ENCODE results near the gene ARAP1. TPM values are rescaled to one million over a fixed set of nuclear protein-coding genes. Genes with fewer than 3 reads are reported as not detected.

ARAP1 gene
- polyA plus RNA-seq, 1 donor from 2014 or later, result 3.5 TPM

DNA sequence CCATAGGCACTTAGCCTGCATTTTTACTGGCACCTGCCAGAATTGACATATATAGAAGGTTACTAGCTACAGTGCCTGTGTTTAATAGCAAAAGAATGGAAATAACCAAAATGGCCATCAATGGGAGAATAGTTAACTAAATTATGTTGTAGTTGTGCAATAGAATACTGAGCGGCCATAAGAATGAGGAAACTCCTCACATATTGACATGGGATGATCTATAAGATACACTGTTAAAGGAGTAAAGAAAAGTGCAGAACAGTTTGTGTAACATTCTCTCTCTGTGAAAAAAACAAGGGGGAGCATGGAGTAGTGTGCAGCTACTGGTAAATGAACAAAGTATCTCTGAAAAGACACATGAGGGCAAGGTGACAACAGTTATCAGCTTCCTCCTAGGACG is 21.5 kb downstream of the ARAP1 start:
- H3K4me2 ChIP-seq (ENCODE audit: low read length), result no peak overlapping the region
- H3K27ac ChIP-seq (ENCODE audit: low read length), result no peak overlapping the region

GRCh38 chr11:72730243-72730642 is 22.0 kb downstream of the ARAP1 start:
- no peak overlapping the region for H3K4me2 ChIP-seq (ENCODE audit: low read length)
- H3K79me2 ChIP-seq (replicated peaks; ENCODE audit: insufficient read depth, low read length), result no peaks in the 10 kb centered on the region
- no peaks in the 10 kb centered on the region for H3K9me2 ChIP-seq (ENCODE audit: insufficient read depth, low read length)
- H3K4me3 ChIP-seq (ENCODE audit: low read length), result no peak overlapping the region
- H3K9me3 ChIP-seq (ENCODE audit: low read length), result no peaks in the 10 kb centered on the region
- H3K27ac ChIP-seq (ENCODE audit: low read length), result no peak overlapping the region
- no peaks in the 10 kb centered on the region for H3F3A ChIP-seq (ENCODE audit: insufficient read depth, low read length, poor library complexity, severe bottlenecking)
- no peak overlapping the region for H3K9ac ChIP-seq (ENCODE audit: low read length)
- no peaks in the 10 kb centered on the region for H3K27me3 ChIP-seq (ENCODE audit: insufficient read depth, low read depth, low read length)
- no peaks in the 10 kb centered on the region for H3K36me3 ChIP-seq (ENCODE audit: insufficient read depth, low read length)
- H2AFZ ChIP-seq (ENCODE audit: low read depth, low read length), result no peak overlapping the region
- H4K20me1 ChIP-seq (ENCODE audit: insufficient read depth), result no peaks in the 10 kb centered on the region
- TF ChIP-seq RAD21 (conservative IDR thresholded peaks at IDR 0.05), result no peak
- no peak for TF ChIP-seq EZH2 (IDR thresholded peaks at IDR 0.05; ENCODE audit: borderline replicate concordance, insufficient read depth, low read length, poor library complexity, severe bottlenecking)
- TF ChIP-seq SMC3 (conservative IDR thresholded peaks at IDR 0.05; ENCODE audit: poor library complexity), result no peak
- TF ChIP-seq MXI1 (conservative IDR thresholded peaks at IDR 0.05; ENCODE audit: poor library complexity, severe bottlenecking), result no peak
- TF ChIP-seq POLR2AphosphoS5 (IDR thresholded peaks at IDR 0.05), result no peak
- no peak for TF ChIP-seq TAF1 (IDR thresholded peaks at IDR 0.05; ENCODE audit: low read depth)
- TF ChIP-seq REST (IDR thresholded peaks at IDR 0.05; ENCODE audit: borderline replicate concordance), result no peak
- TF ChIP-seq EP300 (conservative IDR thresholded peaks at IDR 0.05; ENCODE audit: poor library complexity, severe bottlenecking), result no peak

More for the DNA sequence above, 21.5 kb downstream of the ARAP1 start:
- H3K9me2 ChIP-seq (ENCODE audit: insufficient read depth, low read length), result no peaks in the 10 kb centered on the region
- H3K27me3 ChIP-seq (ENCODE audit: insufficient read depth, low read depth, low read length), result no peaks in the 10 kb centered on the region
- TF ChIP-seq MXI1 (conservative IDR thresholded peaks at IDR 0.05; ENCODE audit: poor library complexity, severe bottlenecking) (no peak), TAF1 (IDR thresholded peaks at IDR 0.05; ENCODE audit: low read depth) (no peak), REST (IDR thresholded peaks at IDR 0.05; ENCODE audit: borderline replicate concordance) (no peak), EP300 (conservative IDR thresholded peaks at IDR 0.05; ENCODE audit: poor library complexity, severe bottlenecking) (no peak), RAD21 (conservative IDR thresholded peaks at IDR 0.05) (no peak), POLR2AphosphoS5 (IDR thresholded peaks at IDR 0.05) (no peak), SMC3 (conservative IDR thresholded peaks at IDR 0.05; ENCODE audit: poor library complexity) (no peak), EZH2 (IDR thresholded peaks at IDR 0.05; ENCODE audit: borderline replicate concordance, insufficient read depth, low read length, poor library complexity, severe bottlenecking) (no peak)
- TF ChIP-seq, protein P1, sequence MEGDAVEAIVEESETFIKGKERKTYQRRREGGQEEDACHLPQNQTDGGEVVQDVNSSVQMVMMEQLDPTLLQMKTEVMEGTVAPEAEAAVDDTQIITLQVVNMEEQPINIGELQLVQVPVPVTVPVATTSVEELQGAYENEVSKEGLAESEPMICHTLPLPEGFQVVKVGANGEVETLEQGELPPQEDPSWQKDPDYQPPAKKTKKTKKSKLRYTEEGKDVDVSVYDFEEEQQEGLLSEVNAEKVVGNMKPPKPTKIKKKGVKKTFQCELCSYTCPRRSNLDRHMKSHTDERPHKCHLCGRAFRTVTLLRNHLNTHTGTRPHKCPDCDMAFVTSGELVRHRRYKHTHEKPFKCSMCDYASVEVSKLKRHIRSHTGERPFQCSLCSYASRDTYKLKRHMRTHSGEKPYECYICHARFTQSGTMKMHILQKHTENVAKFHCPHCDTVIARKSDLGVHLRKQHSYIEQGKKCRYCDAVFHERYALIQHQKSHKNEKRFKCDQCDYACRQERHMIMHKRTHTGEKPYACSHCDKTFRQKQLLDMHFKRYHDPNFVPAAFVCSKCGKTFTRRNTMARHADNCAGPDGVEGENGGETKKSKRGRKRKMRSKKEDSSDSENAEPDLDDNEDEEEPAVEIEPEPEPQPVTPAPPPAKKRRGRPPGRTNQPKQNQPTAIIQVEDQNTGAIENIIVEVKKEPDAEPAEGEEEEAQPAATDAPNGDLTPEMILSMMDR (IDR thresholded peaks at IDR 0.05; ENCODE audit: poor library complexity, severe bottlenecking), result no peak
- no peaks in the 10 kb centered on the region for H3K79me2 ChIP-seq (replicated peaks; ENCODE audit: insufficient read depth, low read length)
- H4K20me1 ChIP-seq (ENCODE audit: insufficient read depth), result no peaks in the 10 kb centered on the region
- H3K9me3 ChIP-seq (ENCODE audit: low read length), result no peaks in the 10 kb centered on the region
- no peaks in the 10 kb centered on the region for H3K36me3 ChIP-seq (ENCODE audit: insufficient read depth, low read length)
- H3K4me3 ChIP-seq (ENCODE audit: low read length), result no peak overlapping the region
- H3K9ac ChIP-seq (ENCODE audit: low read length), result no peak overlapping the region
- H3F3A ChIP-seq (ENCODE audit: insufficient read depth, low read length, poor library complexity, severe bottlenecking), result no peaks in the 10 kb centered on the region
- H2AFZ ChIP-seq (ENCODE audit: low read depth, low read length), result no peak overlapping the region

All from neural cell (in vitro differentiated cells).